Activated gamma-delta T cell (primary cell): ENCODE data around the gene SH3GL3.

ENCODE experiments used
- DNase-seq: peaks from one replicate; lab custom pipeline; 2025; lab: John Stamatoyannopoulos, UW

Gene SH3GL3

GRCh38 chr15:83613714-83614113 is 166.6 kb downstream of the SH3GL3 start:
- DNase-seq, result no peak

- DNase-seq, result no peak
Measured at GRCh38 chr15:83616840-83617239, 169.7 kb downstream of the SH3GL3 start.

- no peak for DNase-seq
Measured at GRCh38 chr15:83626171-83626802, 179.1 kb downstream of the SH3GL3 start.

GRCh38 chr15:83631534-83631933 is 184.4 kb downstream of the SH3GL3 start:
- no peak for DNase-seq

GRCh38 chr15:83643201-83643600 is 196.1 kb downstream of the SH3GL3 start:
- DNase-seq, result no peak

GRCh38 chr15:83644439-83644838 is 197.3 kb downstream of the SH3GL3 start:
- no peak for DNase-seq

GRCh38 chr15:83650831-83651230 is 203.7 kb downstream of the SH3GL3 start:
- DNase-seq, result no peak

GRCh38 chr15:83651541-83651940 is 204.4 kb downstream of the SH3GL3 start:
- no peak for DNase-seq

- no peak for DNase-seq
Measured at GRCh38 chr15:83652626-83653204, 205.6 kb downstream of the SH3GL3 start.

- DNase-seq, result no peak
Measured at GRCh38 chr15:83653288-83653638, 206.1 kb downstream of the SH3GL3 start.

GRCh38 chr15:83653639-83654378 is 206.7 kb downstream of the SH3GL3 start, which contains the start of gene ADAMTSL3:
TSS of gene ADAMTSL3 (plus strand) at chr15:83654123. CDS start at chr15:83655762, 1,639 bp downstream.
- DNase-seq, result no peak

GRCh38 chr15:83654379-83655236 is 207.5 kb downstream of the SH3GL3 start:
- no peak for DNase-seq

- no peak for DNase-seq
Measured at GRCh38 chr15:83655237-83655616, 208.1 kb downstream of the SH3GL3 start.

- DNase-seq, result no peak
Measured at GRCh38 chr15:83656192-83656591, 209.1 kb downstream of the SH3GL3 start.

- DNase-seq, result no peak
Measured at GRCh38 chr15:83656943-83657528, 209.9 kb downstream of the SH3GL3 start.

- DNase-seq, result no peak
Measured at GRCh38 chr15:83657549-83657948, 210.4 kb downstream of the SH3GL3 start.

GRCh38 chr15:83658430-83659416 is 211.6 kb downstream of the SH3GL3 start:
- no peak for DNase-seq

- no peak for DNase-seq
Measured at GRCh38 chr15:83659417-83659812, 212.3 kb downstream of the SH3GL3 start.

GRCh38 chr15:83665480-83665879 is 218.3 kb downstream of the SH3GL3 start:
- no peak for DNase-seq
